GM20431 (cell line): ENCODE results near the gene ZNF784.

Source experiments
- in situ Hi-C: fragments of 300-500 bp; cut with MseI, MboI; formaldehyde crosslinking; loops from one replicate; pipeline ENCODE4 v1.15.0; 2020; ENCODE audit warnings: low sequenced_read_pairs; ENCODE audit not compliant: unreplicated experiment

ZNF784 gene

GRCh38 chr19:55644842-55645511 is 20.6 kb upstream of the ZNF784 start:
- in situ Hi-C loops: no loop called here

DNA sequence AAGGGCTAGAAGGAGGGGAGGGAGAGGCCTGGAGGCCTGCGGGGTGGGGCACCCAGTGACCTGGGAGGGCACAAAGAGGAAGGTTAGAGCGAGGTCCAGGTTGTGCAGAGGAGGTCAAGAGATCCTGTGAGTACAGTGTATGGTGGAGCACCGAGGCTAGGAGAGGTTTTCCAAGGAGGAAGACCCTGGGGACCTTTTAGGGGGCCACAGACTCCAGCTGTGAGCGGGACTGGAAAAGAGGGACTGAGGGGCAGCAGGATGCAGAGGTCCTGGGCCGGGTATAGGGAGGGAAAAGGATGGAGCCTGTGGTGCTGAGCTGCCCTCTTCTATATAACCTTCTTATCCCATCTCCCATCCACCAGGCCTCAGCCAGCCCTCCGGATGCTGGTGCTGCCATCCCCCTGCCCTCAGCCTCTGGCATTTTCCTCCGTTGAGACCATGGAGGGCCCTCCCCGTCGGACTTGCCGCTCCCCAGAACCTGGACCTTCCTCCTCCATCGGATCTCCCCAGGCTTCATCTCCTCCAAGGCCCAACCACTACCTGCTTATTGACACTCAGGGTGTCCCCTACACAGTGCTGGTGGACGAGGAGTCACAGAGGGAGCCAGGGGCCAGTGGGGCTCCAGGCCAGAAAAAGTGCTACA is 19.9 kb upstream of the ZNF784 start:
- in situ Hi-C loops: no loop called here

DNA sequence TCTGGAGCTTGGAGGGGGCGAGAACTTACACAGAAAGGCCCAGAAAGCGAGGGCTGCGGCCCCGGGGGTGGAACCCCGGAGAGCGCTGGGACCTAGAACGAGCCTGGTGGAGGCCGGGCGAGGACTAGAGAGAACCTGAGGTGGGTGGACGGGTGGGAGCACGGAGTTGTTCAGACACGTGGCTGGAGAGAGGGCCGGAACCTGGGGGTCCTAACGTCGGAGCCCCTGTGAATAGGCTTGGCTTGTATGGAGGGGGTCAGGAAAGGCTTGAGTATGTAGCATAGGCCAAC is 19.5 kb upstream of the ZNF784 start:
- in situ Hi-C loops: no loop called here

DNA sequence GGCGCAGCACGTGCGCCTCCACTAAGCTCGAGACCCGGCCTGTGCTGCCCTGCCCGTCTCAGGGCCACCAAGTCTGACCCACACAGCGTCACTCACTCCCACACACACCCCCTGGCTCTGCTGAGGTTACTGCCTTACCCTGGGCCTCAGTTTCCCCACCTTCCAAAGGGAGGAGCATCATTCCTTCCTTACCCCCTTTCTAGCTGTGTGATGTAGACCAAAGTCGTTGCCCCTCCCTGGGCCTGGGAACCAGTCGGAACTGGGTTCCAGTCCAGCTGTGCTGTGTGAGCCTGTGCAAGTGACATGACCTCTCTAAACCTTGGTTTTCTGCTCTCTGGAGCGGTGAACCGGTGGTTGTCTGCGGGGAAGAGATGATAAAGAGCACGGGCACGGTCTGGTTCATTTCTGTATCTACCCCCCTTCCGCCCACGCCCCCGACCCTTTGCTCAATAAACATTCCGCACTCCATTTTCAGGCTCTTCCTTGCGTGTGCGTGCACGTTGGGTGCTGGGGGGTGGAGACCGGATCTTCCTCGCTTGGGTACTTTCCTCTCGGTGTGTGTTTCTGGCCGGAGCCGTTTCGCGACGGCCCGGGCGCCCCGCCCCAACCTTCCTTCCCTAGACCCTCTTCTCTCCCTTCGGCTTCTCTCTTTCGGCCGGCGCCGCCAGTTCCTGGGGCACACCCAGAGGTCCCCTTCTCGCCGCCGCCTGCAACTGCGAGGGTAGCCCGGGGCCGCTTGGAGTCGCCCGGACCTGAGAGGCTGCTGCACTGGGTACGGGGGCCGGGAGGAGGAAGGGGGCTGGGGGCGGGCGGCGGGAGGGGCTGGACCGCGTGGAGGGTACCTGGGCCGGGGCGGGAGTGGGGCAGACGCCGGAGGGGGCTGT is 18.9 kb upstream of the ZNF784 start, which contains the start of gene ZNF581:
Gene ZNF581, plus strand, starts transcription at position 647 of the 884 bp plus-strand sequence. CDS start 923 bp downstream, outside the sequence.
- in situ Hi-C loops: no loop called here

DNA sequence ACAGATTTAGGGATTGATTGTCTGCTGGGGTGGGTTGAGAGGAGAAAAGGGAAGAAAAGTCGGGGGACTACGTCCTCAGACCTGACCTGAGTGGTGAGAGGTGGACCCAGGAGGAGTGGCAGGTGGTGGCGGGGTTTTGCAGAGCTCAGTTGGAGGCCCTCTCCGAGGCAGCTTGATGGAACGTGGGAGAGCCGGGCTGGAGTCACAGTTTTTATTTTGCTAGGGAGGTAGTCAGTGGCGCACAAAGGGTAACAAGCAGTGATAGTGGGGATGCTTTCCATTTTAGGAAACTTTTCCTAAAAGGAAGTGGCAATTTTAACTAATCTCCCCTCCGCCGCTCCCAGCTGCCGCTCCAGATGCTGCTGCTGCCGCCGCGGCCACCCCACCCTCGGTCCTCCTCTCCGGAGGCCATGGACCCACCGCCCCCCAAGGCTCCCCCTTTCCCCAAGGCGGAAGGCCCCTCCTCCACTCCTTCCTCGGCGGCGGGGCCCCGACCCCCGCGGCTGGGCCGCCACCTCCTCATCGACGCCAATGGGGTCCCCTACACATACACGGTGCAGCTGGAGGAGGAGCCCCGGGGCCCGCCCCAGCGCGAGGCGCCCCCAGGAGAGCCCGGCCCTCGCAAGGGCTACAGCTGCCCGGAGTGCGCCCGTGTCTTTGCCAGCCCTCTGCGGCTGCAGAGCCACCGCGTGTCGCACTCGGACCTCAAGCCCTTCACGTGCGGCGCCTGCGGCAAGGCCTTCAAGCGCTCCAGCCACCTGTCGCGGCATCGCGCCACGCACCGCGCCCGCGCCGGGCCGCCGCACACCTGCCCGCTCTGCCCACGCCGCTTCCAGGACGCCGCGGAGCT is 18.0 kb upstream of the ZNF784 start:
- in situ Hi-C loops: no loop called here

- in situ Hi-C loops: no loop called here
Measured at GRCh38 chr19:55641426-55642152, 17.2 kb upstream of the ZNF784 start.

GRCh38 chr19:55640577-55641425 is 16.4 kb upstream of the ZNF784 start, which contains the start of gene ZNF580:
TSS of gene ZNF580 (plus strand) at chr19:55641002. CDS start at chr19:55642509, 1,507 bp downstream.
- in situ Hi-C loops: no loop called here

DNA sequence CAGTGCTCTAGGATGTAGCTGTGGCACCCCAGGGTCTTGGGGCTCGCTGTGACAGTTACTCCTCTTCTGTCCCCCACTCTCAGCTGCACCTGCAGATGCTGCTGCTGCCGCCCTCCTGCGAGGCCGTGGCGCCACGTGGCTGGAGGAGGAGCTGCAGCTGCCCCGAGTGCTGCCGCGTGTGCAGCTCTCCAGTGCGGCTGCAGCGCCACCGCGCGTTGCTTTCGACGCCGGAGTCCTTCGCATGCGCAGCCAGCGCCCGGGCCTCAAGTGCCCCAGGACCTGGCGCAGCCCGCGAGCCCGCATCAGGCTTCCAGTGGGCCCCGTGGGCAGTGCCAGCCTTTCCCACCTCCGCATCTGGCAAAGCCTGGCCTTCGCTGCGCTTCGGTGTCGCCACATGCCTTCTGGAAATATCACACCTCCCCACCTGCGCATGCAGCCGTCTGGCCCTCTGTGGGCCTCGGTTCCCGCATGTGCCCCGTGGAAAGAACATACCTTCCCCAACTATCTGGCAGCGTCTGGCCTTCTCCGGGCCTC is 15.7 kb upstream of the ZNF784 start:
- in situ Hi-C loops: no loop called here

DNA sequence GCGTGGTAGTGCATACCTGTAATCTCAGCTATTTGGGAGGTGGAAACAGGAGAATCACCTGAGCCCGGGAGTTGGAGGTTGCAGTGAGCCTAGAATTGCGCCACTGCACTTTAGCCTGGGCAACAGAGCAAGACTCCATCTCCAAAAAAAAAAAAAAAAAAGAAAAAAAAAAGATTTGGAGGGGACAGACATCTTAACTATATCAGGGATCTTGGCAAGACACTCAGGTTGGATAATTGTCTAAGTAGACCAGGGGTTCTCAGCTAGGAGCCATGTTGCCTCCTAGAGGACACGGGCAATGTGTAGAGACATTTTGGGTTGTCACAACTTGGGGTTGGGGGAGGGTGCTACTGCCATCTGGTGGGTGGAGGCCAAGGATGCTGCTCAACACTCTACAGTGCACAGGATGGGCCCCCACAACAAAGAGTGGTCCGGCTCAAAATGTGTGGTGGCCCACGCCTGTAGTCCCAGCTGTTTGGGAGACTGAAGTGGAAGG is 14.5 kb upstream of the ZNF784 start:
- in situ Hi-C loops: no loop called here

- in situ Hi-C loops: no loop called here
Measured at GRCh38 chr19:55637534-55637933, 13.2 kb upstream of the ZNF784 start.

GRCh38 chr19:55636723-55637122 is 12.4 kb upstream of the ZNF784 start:
- in situ Hi-C loops: no loop called here

- in situ Hi-C loops: no loop called here
Measured at GRCh38 chr19:55635856-55636440, 11.6 kb upstream of the ZNF784 start.

- in situ Hi-C loops: no loop called here
Measured at GRCh38 chr19:55635334-55635717, 11.0 kb upstream of the ZNF784 start.

DNA sequence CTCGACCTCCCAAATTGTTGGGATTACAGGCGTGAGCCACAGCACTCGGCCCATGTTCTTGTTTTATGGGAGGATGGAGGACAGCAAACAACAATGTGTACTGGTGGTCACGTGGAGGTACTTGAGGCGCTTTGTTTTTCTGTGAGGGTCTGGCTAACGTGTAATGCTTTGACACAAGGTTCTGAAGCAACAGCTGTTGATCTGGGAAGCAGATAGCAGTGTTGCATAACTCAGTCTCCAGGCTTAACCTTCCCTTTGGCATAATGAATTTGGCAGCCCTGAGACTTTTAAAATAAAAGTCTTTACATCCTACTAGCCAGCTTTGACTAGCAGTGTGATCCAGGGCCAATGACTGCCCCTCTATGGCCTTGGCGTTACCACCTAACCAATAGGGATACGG is 9.5 kb upstream of the ZNF784 start:
- in situ Hi-C loops: no loop called here

- in situ Hi-C loops: no loop called here
Measured at GRCh38 chr19:55632463-55632834, 8.1 kb upstream of the ZNF784 start.

- in situ Hi-C loops: loop anchor here (10.0 kb wide), 1 partner anchor 112 kb away; no protein-coding TSS in a partner anchor
Measured at GRCh38 chr19:55626350-55626749, 2.0 kb upstream of the ZNF784 start.

- in situ Hi-C loops: loop anchor here (10.0 kb wide), 1 partner anchor 110 kb away; no protein-coding TSS in a partner anchor
Measured at GRCh38 chr19:55625004-55625326, 599 bp upstream of the ZNF784 start.

GRCh38 chr19:55623561-55623960 is 805 bp downstream of the ZNF784 start:
- in situ Hi-C loops: loop anchor here (10.0 kb wide), 1 partner anchor 109 kb away; no protein-coding TSS in a partner anchor
